ENCODE measurements around the gene ARHGEF2. TPM values are rescaled to one million over a fixed set of nuclear protein-coding genes. Genes with fewer than 3 reads are reported as not detected.

The ARHGEF2 gene
- polyA plus RNA-seq, 1 of the 3 experiments (the other 2 are of a cell fraction) = 50.8 TPM

- Histone ChIP-seq H3K79me2 (ENCODE audit: insufficient read depth) (no peaks in the 10 kb centered on the region), H3K4me3 (ENCODE audit: low read depth in 2 of 2, low read length in 1 of 2) (peak overlapping the region in 1 of 2 experiments; percentile 33; a peak in 1 of 4 replicates), H3K27ac (ENCODE audit: low read depth in 2 of 2, low read length in 1 of 2) (no peak overlapping the region), H4K20me1 (ENCODE audit: insufficient read depth) (no peaks in the 10 kb centered on the region), H3K9ac (no peak overlapping the region), H3K36me3 (replicated peaks in 1 of 2; ENCODE audit: control insufficient read depth in 1 of 2, insufficient read depth in 2 of 2, low read length in 1 of 2) (no peaks in the 10 kb centered on the region), H2AFZ (ENCODE audit: low read depth) (peak overlapping the region; percentile 78), H3F3A (replicated peaks; ENCODE audit: insufficient read depth) (peaks cover 8% of the 10 kb centered on the region), H3K4me1 (ENCODE audit: control insufficient read depth in 1 of 2, insufficient read depth in 2 of 2, low read depth in 1 of 2, low read length in 1 of 2) (peaks cover 0 to 3% of the 10 kb centered on the region in 2 experiments; a peak in 2 of 4 replicates), H3K4me2 (no peak overlapping the region), H3K9me3 (no peaks in the 10 kb centered on the region), H3K9me2 (no peaks in the 10 kb centered on the region), H3K27me3 (ENCODE audit: insufficient read depth) (no peaks in the 10 kb centered on the region)
- TF ChIP-seq GABPA (IDR thresholded peaks at IDR 0.05; ENCODE audit: low read depth) = no peak
- no peak for TF ChIP-seq RFX5 (IDR thresholded peaks at IDR 0.05; ENCODE audit: low read length)
- peak; percentile 65 for TF ChIP-seq RAD21 (IDR thresholded peaks at IDR 0.05; ENCODE audit: low read length)
- TF ChIP-seq SIN3A (IDR thresholded peaks at IDR 0.05; ENCODE audit: borderline replicate concordance, low read depth, low read length) = peak; percentile 35; the same call in 1 of the 2 replicates
- no peak for TF ChIP-seq PBX3 (IDR thresholded peaks at IDR 0.05)
- peak; percentile 81 for TF ChIP-seq SMC3 (IDR thresholded peaks at IDR 0.05; ENCODE audit: low read depth, low read length)
- TF ChIP-seq MXI1 (IDR thresholded peaks at IDR 0.05; ENCODE audit: low read depth, low read length) = peak; percentile 62
- no peak for TF ChIP-seq TCF12 (IDR thresholded peaks at IDR 0.05)
- peak; percentile 72 for TF ChIP-seq CTCF (IDR thresholded peaks at IDR 0.05)
- 13% methylated on average over 6 of the region's 9 CpGs for WGBS (ENCODE audit: low lambda C conversion rate)
- peak; percentile 85 for DNase-seq
- POLR2A ChIA-PET = interaction anchor here (1.0 to 1.1 kb wide), 2 partner anchors 44 to 91 kb away, joined by 3 read pairs; partner anchors contain the start of gene KHDC4
- CTCF ChIA-PET = interaction anchor here (0.6 to 2.6 kb wide), 18 partner anchors 11 to 85 kb away, joined by 3 to 45 read pairs (median 4); partner anchors contain the start of genes RXFP4 and UBQLN4
Observed at GRCh38 chr1:156025876-156026275, 47.5 kb upstream of the ARHGEF2 start.

- peaks cover 7% of the 10 kb centered on the region for H3K79me2 ChIP-seq (ENCODE audit: insufficient read depth)
- no peak overlapping the region for H2AFZ ChIP-seq (ENCODE audit: low read depth)
- H3K4me1 ChIP-seq (ENCODE audit: control insufficient read depth in 1 of 2, insufficient read depth in 2 of 2, low read depth in 1 of 2, low read length in 1 of 2) = peaks cover 2 to 4% of the 10 kb centered on the region in 2 experiments; a peak in 3 of 4 replicates
- H4K20me1 ChIP-seq (ENCODE audit: insufficient read depth) = peaks cover 5% of the 10 kb centered on the region
- no peak for DNase-seq
- H3K9me3 ChIP-seq = no peaks in the 10 kb centered on the region
- TF ChIP-seq RXRA (IDR thresholded peaks at IDR 0.05; ENCODE audit: borderline replicate concordance, low read depth) = no peak
- TF ChIP-seq SIN3A (IDR thresholded peaks at IDR 0.05; ENCODE audit: borderline replicate concordance, low read depth, low read length) = no peak
- TF ChIP-seq JUND (IDR thresholded peaks at IDR 0.05) = no peak
- no peak for TF ChIP-seq CTCF (IDR thresholded peaks at IDR 0.05)
- TF ChIP-seq USF2 (IDR thresholded peaks at IDR 0.05; ENCODE audit: borderline replicate concordance, low read depth, low read length) = no peak
- no peak for TF ChIP-seq MXI1 (IDR thresholded peaks at IDR 0.05; ENCODE audit: low read depth, low read length)
- H3K27ac ChIP-seq (ENCODE audit: low read depth in 2 of 2, low read length in 1 of 2) = no peak overlapping the region
- 76% methylated on average over 4 of the region's 5 CpGs for WGBS (ENCODE audit: low lambda C conversion rate)
- H3K36me3 ChIP-seq (replicated peaks in 1 of 2; ENCODE audit: control insufficient read depth in 1 of 2, insufficient read depth in 2 of 2, low read length in 1 of 2) = peaks cover 0 to 1% of the 10 kb centered on the region in 2 experiments
- CTCF ChIA-PET = interaction anchor here (1.1 to 2.6 kb wide), 3 partner anchors 13 to 45 kb away, joined by 3 to 45 read pairs (median 5); no protein-coding TSS in a partner anchor
- no peak overlapping the region for H3K4me3 ChIP-seq (ENCODE audit: low read depth in 2 of 2, low read length in 1 of 2)
- no peak overlapping the region for H3K4me2 ChIP-seq
- H3K27me3 ChIP-seq (ENCODE audit: insufficient read depth) = no peaks in the 10 kb centered on the region
- H3F3A ChIP-seq (replicated peaks; ENCODE audit: insufficient read depth) = peaks cover 12% of the 10 kb centered on the region
- no peak overlapping the region for H3K9ac ChIP-seq
- POLR2A ChIA-PET = no interaction called here
- H3K9me2 ChIP-seq = no peaks in the 10 kb centered on the region
Observed at GRCh38 chr1:156024801-156025200, 46.5 kb upstream of the ARHGEF2 start.

All from SK-N-SH (cell line).